HEK293 (cell line): ENCODE measurements around the gene LIME1.
A peak's percentile ranks its signal among the peaks of the same experiment; 100 is the strongest.

ENCODE experiments used
- ZNF132 ChIP-seq: fragments of 450-650 bp; formaldehyde crosslinking; IDR thresholded peaks from 2 replicates; pipeline ENCODE4 v1.5.1; 2017; ENCODE audit warnings: missing biosample characterization, missing genetic modification characterization, borderline replicate concordance
- TF ChIP-seq, protein P1 (sequence below): fragments of 450-650 bp; formaldehyde crosslinking; IDR thresholded peaks from 2 replicates; pipeline ENCODE4 v1.5.1; 2016; ENCODE audit warnings: missing biosample characterization, missing genetic modification characterization
- TF ChIP-seq, protein P2 (sequence below): fragments of 450-650 bp; formaldehyde crosslinking; IDR thresholded peaks from 2 replicates; pipeline ENCODE4 v1.5.1; 2016; ENCODE audit warnings: missing biosample characterization, missing genetic modification characterization

DNA sequence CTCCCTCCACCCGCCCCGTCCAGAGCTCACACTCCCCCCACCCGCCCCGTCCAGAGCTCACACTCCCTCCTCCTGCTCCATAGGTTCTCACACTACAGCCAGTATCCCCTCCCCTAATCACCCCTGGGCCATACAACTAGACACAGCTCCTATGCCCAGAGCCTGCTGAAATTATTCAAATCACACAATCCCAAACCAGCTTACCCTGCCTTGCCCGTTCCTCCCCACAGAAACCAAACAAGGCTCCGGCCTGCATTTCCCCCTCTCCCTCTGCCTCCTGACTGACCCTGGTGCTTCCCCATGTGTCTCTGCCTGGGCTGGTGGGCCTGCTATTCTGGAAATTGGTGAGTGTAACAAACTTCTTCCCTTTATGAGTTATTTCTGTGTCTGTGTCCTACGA, 21.7 kb downstream of the LIME1 start:
- TF ChIP-seq, protein P1, sequence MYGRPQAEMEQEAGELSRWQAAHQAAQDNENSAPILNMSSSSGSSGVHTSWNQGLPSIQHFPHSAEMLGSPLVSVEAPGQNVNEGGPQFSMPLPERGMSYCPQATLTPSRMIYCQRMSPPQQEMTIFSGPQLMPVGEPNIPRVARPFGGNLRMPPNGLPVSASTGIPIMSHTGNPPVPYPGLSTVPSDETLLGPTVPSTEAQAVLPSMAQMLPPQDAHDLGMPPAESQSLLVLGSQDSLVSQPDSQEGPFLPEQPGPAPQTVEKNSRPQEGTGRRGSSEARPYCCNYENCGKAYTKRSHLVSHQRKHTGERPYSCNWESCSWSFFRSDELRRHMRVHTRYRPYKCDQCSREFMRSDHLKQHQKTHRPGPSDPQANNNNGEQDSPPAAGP: peak; percentile 54; the same call in 1 of the 2 replicates
- TF ChIP-seq, protein P2, sequence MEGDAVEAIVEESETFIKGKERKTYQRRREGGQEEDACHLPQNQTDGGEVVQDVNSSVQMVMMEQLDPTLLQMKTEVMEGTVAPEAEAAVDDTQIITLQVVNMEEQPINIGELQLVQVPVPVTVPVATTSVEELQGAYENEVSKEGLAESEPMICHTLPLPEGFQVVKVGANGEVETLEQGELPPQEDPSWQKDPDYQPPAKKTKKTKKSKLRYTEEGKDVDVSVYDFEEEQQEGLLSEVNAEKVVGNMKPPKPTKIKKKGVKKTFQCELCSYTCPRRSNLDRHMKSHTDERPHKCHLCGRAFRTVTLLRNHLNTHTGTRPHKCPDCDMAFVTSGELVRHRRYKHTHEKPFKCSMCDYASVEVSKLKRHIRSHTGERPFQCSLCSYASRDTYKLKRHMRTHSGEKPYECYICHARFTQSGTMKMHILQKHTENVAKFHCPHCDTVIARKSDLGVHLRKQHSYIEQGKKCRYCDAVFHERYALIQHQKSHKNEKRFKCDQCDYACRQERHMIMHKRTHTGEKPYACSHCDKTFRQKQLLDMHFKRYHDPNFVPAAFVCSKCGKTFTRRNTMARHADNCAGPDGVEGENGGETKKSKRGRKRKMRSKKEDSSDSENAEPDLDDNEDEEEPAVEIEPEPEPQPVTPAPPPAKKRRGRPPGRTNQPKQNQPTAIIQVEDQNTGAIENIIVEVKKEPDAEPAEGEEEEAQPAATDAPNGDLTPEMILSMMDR (tag by site-specific recombination): no peak
- no peak for TF ChIP-seq ZNF132 (tag by site-specific recombination)
